Activated CD8-positive, alpha-beta memory T cell treated with anti-CD3 and anti-CD28 coated beads, Interleukin-2, amount 50 U/mL, for 24 hours (primary cell): Measurements from ENCODE around the gene CABCOCO1.

ENCODE experiments used
- DNase-seq: peaks from one replicate; pipeline ENCODE4 v3.0.0-alpha.2; 2020; ENCODE audit errors: extremely low read depth

Gene CABCOCO1

DNA sequence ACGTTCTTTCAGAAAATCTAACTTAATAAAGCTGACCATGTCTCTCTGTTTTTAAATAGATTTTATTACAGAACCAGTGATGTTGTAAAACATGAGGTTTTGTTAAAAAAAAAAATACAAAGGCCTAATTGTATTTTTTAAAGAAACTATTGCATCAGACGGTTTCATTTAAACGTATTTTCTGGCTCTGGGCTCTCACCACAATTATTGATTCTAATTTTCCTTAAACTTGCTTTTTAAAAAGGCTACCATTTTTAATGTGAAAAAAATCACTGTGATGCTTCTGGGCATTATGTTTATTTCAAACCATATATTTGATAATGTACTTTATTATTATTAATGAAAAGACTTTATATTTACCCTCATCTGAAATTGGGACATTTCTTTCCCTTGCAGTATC, 94.3 kb downstream of the CABCOCO1 start:
- DNase-seq: no peak

DNA sequence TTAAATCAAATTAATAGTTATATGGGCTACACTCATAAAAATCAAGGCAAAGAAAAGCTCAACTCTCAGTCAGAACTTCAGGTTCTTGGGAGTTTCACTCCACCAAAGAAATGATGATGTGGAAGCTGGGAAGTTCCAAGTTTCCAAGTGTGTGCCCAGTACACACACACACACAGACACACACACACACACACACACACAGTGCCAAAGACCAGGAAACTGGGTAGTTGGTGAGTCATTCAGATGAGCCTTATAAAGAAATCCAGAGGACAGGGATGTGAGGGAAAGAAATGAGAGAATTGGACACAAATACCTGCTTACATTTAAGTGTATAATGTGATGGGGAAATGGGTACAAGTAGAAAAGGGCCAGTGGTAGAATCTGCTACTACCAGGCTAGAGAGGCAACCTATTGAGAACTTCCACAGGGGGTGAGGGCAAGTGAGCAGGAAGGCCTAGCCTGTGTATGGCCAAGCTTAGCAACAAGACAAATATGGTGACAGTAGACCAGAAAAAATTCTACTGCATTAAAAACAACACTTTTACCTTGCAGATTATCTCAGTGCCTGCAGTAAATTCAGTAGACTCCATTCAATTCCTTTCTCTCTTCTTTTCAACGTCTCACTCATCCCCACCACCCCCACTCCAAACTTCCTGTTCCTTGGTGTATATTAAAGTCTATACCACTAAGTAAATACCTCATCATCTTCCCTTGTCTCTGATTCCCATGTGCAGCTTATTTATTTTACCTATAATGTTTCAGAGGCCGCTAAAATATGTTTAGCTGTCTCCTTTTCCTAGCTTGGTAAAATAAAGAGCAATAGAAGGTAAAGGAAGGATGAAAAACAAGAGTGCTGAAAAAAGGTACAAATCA, 95.0 kb downstream of the CABCOCO1 start:
- DNase-seq: no peak

DNA sequence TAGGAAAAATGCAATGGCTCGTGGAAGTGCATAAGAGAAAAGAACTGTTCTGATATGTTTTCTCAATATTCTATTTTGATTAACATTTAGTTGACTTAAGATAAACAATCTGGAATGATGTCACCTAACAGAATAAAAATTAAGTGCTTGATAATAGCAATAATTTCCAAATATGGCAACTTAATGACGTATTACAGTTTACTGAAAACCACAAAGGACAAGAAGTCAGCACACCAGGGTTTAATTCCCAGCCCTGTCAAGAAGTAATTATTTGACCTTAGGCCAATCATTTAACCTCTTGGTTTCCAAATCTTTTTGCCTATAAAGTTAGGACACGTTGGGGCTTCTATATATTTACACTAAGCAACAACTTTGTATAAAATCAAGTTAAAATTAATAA, 95.7 kb downstream of the CABCOCO1 start:
- DNase-seq: no peak

DNA sequence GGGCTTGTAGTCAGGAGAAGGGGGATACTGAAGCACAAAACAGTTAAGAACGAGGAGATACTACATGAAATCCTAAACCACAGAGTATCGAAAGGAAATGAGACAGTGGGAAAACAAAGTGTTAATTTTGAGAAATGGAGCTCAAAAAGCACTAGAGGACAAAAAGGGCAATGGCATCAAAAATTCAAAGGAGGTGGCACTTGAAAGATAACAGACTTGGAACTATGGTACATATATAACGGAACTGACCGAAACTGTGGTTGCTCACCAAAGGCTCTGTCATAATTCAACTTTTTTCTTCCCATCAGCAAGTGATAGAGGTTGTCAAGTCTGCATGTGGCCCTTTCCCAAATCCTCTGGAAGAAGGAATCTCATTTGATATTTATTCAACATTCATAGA, 97.0 kb downstream of the CABCOCO1 start:
- DNase-seq: no peak

- DNase-seq: no peak
Measured at GRCh38 chr10:61760943-61761824, 98.5 kb downstream of the CABCOCO1 start.

DNA sequence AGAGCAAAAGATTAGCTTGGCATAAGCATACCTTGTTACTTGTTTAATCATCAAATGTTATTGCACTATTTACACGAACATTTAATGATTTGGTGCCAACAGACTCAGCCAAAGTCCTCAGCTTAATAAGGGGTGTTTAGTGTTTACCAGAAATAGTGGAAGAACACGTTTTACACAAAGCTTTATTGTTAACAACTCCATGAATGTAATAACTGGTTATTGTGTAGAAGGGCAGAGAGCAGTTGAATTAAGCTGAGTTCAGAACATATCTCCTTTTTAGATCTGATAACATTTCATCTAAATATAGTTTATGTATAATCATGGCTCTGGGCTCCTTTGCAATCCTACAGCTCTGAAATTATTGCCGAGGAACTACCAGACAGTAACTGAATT, 99.1 kb downstream of the CABCOCO1 start:
- DNase-seq: no peak

GRCh38 chr10:61763778-61764177, 101.0 kb downstream of the CABCOCO1 start:
- no peak for DNase-seq

GRCh38 chr10:61764486-61764885, 101.8 kb downstream of the CABCOCO1 start:
- no peak for DNase-seq

DNA sequence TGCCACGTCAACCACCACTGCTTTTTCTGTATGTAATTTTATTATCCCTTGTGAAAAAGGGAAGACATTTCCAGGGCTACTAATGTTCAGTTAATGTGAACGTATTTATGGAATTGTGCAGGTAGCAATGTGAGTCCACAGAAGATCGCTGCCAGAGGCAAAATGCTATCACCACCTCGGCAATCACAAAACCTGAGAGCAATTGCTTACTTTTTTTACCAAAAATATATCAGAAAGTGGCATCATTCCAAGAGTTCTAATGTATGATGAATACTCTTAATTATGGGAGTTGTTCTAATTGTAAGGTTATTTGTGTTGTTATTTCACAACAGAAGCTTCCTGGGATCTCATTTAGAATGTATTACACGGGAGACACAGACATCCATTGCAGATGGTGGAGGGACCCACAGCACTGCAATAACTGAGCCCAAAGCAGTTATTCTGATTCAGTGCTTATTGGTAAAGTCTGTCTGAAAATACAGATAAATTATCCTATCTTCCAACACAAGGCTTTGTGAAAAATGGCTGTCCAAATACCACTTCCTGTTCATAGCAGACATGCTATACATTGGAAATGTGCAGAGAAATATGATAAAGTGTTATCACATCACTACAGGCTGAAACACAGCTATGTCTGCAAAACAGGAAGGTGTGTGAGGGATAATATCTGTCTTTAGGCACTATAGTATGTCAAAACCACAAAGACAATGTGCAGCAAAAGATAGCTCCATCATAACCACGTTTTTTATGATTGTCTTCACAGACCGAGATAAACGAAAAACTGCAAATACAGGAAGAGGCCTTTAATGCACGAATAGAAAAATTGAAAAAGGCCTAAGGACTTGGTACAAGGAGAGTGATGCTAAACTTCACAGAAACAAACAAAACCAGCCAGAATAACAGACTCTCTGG, 102.7 kb downstream of the CABCOCO1 start:
- DNase-seq: no peak

DNA sequence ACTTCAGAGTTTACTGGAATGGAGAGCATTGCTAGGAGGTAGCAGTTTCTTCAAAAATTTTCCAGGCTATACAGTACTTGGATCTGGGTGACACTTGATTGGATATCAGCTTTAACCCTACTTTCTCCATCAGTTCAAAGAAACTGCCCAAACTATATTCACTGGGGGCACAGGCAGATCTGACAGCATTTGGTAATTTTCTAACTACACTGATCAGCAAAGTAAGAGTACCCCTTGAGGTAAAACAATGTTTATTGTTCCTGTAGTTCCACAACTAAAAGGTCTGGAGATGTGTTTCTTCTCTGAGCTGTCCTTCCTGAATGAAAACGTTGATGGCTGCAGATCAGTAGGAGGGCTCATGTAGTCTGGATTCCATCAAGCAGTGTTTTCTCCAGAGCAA, 104.2 kb downstream of the CABCOCO1 start:
- no peak for DNase-seq

- no peak for DNase-seq
Measured at GRCh38 chr10:61774031-61774430, 111.3 kb downstream of the CABCOCO1 start.

DNA sequence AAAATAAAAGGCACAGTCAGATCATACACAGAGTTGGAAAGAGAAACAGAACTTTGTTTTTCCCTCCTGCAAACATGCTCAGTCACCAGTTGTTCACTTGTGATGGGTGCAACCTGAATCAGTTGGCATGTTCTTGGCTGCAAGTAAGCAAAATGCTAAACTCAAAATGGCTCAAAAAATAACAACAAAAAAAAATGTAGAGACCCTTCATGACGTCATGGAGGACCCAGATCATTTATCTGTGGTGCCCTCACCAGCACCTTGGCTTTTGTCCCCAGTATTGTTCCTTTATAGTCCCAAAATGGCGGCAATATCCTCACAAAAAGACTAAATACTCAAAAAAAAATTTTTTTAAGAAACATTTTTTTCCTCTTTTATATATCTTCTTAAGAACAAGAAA, 112.4 kb downstream of the CABCOCO1 start:
- DNase-seq: no peak

GRCh38 chr10:61776615-61777266, 114.0 kb downstream of the CABCOCO1 start:
- no peak for DNase-seq

DNA sequence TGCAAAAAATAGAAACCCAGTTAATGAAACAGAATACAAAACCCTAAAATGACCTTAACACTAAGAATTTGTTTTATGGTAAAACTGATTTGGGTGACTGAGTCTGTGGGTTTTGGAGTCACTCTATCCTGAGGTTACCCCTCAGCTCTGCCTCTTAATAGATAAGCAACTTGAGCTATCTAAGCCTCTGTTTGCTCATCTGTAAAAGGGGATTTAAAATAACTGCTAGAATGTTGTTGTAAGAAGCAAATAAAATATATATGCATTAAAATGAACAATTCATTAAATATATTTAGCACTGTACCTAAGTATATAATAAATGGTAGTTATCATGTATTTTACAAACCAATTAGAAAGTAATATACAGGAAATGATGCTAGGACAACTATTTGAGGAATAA, 115.4 kb downstream of the CABCOCO1 start:
- no peak for DNase-seq

GRCh38 chr10:61779276-61779675, 116.5 kb downstream of the CABCOCO1 start:
- no peak for DNase-seq

- DNase-seq: no peak
Measured at GRCh38 chr10:61779950-61780659, 117.4 kb downstream of the CABCOCO1 start.

GRCh38 chr10:61780732-61781131, 118.0 kb downstream of the CABCOCO1 start:
- no peak for DNase-seq

DNA sequence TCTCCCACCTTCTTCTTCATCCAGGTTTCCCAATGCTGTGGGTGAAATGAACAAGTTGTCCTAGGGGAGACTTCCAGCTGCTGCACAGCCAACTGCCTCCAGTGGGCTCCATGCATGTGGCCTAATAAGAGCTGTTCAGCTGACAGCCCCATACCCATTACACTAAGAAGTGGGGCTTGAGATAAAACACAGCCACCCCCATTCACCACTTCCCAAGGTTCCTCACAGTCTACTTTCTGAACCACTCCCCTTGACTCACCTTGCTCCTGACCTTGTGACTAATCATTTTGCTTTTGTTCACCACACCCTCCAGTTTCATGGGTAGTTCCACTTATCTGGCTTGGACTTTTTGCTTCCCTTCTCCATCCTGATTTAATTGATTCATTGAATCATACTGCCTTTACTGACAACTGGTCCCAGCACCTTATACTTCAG, 119.3 kb downstream of the CABCOCO1 start:
- DNase-seq: no peak

DNA sequence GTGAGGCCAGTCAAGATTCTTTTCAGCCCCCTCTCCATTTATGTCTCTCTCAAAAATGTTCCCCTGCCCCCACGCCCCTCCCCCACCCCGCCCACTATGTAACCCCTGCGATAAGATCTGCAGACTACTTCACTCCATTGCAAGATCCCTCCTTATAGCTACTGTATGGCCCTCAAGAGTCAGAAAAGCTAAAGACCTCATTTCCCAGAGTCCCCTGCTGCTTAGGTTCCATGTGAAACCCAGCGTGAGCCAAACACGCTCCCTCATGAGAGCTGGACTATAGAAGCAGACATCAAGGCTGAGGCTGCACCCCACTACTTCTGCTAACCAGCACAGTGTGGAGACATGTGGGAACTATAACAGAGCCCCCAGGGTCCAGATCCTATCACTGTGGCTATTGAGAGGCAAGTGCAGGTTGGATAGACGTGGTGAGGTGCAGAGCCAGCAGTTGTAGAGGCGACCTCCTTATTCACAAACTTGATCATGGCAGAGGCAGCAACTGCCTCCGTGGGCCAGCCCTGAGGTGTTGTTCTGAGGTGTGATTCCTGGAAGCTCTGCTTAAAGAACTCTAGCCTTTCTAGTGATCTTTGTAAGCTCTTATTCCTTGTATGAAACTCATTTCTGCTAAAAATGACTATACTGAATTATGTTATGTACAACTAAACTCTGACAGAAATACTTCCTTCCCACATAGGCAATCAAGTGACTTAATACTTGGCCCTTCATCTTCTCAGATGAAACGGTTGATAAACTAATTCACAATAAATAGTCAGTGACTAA, 121.8 kb downstream of the CABCOCO1 start:
- DNase-seq: no peak
